ENCODE results near the gene GABRA5.

The GABRA5 gene

GRCh38 chr15:26934848-26935247 lies 68.0 kb downstream of the GABRA5 start:
- DNase-seq = no peak

DNA sequence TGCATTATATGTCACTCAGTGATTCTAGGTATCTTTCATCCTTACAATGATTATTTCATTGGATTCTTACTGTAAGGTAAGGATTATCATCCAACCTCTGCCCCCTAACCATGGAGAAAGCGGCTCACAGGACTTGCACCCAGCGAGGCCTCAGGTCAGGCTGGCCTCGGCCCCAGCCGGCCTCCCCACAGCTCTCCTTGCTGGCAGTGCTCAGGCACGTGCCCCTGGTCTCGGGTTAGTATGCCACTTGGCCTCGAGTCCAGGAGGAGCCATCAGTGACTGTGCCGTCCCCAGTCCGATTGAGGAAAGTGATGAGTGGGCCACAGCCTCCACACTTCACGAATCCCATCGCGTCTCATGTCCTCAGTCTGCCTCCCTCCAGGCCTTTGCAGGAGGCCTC lies 68.5 kb downstream of the GABRA5 start:
- no peak for DNase-seq

DNA sequence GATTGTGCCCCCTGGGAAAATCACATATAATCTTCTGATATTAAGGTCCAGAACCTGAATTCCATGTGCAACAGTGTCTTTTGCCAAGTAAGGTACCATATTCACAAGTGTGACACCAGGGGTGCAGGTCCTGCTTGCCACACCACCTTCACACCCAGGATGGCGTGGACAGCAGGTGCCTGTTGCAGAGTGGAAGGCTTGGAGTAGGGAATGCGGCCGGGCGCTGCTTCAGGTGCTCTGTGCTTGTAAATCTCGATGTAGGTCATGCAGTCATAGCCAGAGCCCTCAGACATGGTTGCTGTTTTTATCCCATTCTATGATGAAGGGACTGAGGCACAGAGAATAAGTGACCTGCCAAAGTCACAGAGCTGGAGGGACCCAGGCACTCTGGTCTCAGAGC lies 69.6 kb downstream of the GABRA5 start:
- DNase-seq = no peak

DNA sequence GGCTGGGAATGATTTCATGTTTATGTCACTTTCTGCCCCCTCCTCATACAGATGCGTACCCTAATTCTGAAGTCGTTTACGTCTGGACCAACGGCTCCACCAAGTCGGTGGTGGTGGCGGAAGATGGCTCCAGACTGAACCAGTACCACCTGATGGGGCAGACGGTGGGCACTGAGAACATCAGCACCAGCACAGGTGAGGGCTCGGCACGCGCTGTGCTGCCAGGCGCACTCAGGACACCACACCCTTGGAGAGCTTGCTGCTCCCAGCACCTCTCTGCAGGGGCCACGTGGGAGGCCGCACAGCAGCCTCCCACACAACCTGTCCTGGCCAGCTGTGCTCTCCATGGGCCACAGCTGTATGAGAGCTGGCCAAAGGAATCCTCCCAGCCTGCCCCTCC lies 70.3 kb downstream of the GABRA5 start:
- no peak for DNase-seq

GRCh38 chr15:26939398-26939797 lies 72.5 kb downstream of the GABRA5 start:
- no peak for DNase-seq

- no peak for DNase-seq
These were observed 74.6 kb downstream of the GABRA5 start for GRCh38 chr15:26941489-26941888.

DNA sequence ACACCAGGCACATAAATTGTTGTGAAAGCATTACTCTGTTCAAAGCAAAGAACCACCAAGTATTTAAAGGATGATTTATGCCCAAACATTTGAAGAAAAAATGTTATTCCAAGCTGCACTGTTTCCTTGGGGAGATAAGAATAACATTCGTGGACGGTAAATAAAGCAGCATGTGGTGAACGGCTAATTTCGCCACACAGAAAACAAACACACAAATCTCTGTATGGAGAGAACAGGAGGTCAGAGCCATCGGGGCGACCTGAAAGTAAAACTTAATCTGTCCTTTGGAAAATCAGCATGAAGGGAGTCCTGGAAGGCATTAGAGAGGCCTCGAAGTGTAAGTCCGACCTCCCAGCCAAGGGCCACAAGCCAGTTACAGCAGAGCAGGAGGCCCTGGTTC lies 77.0 kb downstream of the GABRA5 start:
- DNase-seq = no peak

DNA sequence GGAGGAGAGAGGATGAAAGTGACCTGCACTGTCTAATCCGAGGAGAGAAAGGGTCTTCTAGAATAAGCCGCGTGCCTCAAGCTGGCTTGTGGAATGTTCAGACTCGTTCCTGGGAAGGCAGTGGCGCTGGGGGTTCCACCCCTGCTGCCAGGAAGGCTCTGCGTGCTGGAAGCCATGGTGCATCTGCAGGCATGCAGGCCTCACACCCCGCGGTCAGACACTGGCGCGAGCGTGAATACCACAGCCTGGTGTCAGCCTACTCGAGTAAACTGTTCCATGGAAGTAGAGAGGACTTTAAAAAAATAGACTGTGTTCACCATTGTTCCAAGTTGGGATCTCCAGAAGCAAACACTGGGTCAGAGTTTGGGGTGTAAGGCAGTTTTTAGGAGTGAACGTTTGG lies 78.2 kb downstream of the GABRA5 start:
- no peak for DNase-seq

GRCh38 chr15:26950001-26950400 lies 83.1 kb downstream of the GABRA5 start:
- no peak for DNase-seq

GRCh38 chr15:26954403-26954802 lies 87.5 kb downstream of the GABRA5 start:
- DNase-seq = no peak

- no peak for DNase-seq
These were observed 100.9 kb downstream of the GABRA5 start for GRCh38 chr15:26967719-26968269.

- DNase-seq = no peak
These were observed 101.9 kb downstream of the GABRA5 start for GRCh38 chr15:26968806-26969205.

GRCh38 chr15:26970712-26971210 lies 103.9 kb downstream of the GABRA5 start, which contains the start of gene GABRG3:
TSS of gene GABRG3 (plus strand) at chr15:26971181.
- no peak for DNase-seq

- DNase-seq = no peak
These were observed 104.6 kb downstream of the GABRA5 start for GRCh38 chr15:26971271-26972018.

DNA sequence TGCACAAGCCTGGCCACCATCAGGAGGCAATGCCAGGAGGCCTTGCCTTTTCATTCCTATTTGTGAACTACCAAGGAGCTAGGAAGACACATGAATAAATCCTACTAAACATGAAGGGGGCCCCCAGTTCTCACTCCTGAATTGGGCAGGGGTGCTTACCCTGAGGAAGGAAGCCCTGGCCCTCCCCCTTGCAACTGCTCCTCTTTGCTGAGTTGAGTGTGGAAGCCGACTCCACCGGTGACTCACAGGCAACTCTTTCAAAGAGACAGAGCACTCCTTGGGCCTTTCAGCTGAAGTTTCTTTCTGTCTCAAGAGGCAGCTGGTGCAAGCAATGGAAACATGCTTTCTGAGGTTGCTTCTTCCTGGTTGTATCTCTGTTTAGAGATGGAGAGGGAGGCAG lies 105.8 kb downstream of the GABRA5 start:
- DNase-seq = no peak

GRCh38 chr15:26974120-26974780 lies 107.4 kb downstream of the GABRA5 start:
- DNase-seq = no peak

DNA sequence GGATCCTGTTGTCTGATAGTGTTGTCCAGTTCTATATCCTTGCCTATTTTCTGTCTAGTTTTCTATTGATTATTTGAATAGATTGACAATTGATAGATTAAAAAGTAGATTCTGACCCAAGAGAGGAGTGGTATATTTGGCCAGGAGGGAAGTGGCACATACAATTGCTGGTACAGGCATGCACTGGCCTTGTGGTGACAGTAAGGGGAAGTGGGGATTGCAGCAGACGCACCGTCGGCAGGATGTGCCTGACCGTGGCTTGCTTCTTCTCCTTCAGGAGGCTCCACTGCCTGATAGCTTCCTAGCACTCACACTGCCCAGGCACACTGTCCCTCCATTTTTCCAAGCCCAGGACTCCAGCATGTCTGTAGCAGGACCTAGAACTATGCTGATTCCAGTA lies 114.6 kb downstream of the GABRA5 start:
- no peak for DNase-seq

- no peak for DNase-seq
These were observed 117.0 kb downstream of the GABRA5 start for GRCh38 chr15:26983822-26984221.

DNA sequence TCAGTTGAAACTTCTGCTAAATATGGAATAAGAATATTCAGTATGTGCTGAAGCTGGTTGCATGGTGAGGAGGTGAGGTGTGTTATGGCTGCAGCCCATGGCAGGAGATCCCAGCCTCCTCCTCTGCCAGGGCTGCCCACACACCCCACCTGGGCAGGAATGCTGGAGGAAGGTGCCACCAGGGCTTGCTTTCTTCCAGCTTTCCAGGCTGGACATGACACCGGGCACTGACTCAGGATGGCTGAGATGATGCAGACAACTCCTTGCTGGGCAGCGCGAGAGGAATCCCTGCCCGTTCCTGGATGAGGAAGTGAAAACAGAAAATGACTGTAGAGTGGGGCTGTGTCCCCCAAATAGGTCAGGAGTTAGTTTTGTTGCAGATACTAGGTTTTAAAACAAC lies 118.2 kb downstream of the GABRA5 start:
- no peak for DNase-seq

DNA sequence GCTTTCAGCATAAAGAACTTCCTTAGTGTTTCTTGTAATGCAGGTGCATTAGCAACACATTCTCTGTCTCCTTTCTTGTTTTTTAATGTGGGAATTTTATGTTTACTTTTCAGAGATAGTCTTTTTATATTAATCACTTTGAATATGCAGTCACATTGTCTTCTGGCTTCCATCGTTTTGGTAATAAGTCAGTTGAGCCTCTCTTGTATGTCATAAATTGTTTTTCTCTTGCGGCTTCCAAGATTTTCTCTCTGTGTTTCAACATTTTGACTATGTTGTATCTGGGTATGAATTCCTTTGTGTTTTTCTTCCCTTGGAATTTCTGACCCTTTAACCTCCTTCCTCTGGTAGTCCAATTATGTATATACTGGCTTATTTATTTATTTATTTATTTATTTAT lies 129.4 kb downstream of the GABRA5 start:
- DNase-seq = no peak
